ENCODE measurements around the gene KCTD13. TPM values are rescaled to one million over a fixed set of nuclear protein-coding genes. Genes with fewer than 3 reads are reported as not detected.

Gene KCTD13
- total and polyA plus RNA-seq, 10 of the 15 experiments (the other 5 are each of a cell fraction or from before 2014, with no cell fraction given) = 3.3 to 29.2 (median 12.5) TPM

DNA sequence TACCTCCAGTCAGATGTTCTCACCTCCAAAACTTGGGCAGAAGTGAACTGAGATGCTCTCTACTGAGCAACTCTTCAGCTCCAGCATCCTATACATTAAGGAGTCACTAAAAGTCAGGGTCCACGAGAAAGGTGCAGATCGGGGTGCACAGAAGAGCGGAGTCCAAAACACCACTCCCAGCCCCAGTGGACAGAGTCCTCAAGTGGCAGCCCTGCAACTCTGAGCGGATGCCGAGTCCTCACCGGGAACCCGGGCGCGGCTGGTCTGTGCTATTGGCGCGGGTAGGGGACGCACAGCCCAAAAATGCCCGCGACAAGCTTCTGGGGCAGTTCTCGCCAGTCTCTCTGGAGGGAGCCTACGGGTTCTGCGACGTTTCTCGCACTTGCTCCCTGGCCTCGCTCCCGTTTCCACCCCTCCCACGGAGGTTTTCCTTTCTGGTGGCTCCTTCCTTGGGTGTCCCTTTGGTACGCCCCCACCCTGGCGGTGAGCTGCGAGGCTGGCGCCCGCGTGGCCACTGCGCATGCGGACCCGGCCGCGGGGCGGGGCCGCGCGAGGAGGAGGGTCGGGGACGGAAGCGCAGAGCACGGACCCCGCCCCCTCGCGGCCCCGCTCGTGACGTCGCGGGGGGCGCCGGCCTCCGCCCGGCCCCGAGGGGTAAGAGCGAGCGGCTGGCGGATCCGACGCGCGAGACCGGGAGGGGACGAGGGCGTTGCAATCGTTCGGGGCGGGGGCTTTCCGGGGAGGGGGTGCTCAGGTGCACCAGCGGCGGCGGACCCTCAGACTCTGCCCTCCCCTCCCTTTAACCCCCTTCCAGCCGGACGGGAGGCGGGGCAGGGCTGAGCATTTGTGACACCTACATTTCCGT, 35.7 kb upstream of the KCTD13 start, which contains the start of gene TMEM219 (continued):
- TF ChIP-seq KDM1A (IDR thresholded peaks at IDR 0.05; ENCODE audit: borderline replicate concordance) = no peak
- TF ChIP-seq TAF1 (IDR thresholded peaks at IDR 0.05; ENCODE audit: borderline replicate concordance, low read depth, low read length) = peak; percentile 79
- peak; percentile 62 for TF ChIP-seq IRF4 (IDR thresholded peaks at IDR 0.05; ENCODE audit: low read depth, low read length)
- no peak for TF ChIP-seq EZH2 (IDR thresholded peaks at IDR 0.05; ENCODE audit: borderline replicate concordance, control insufficient read depth, low read depth, low read length)
- TF ChIP-seq, protein P1, sequence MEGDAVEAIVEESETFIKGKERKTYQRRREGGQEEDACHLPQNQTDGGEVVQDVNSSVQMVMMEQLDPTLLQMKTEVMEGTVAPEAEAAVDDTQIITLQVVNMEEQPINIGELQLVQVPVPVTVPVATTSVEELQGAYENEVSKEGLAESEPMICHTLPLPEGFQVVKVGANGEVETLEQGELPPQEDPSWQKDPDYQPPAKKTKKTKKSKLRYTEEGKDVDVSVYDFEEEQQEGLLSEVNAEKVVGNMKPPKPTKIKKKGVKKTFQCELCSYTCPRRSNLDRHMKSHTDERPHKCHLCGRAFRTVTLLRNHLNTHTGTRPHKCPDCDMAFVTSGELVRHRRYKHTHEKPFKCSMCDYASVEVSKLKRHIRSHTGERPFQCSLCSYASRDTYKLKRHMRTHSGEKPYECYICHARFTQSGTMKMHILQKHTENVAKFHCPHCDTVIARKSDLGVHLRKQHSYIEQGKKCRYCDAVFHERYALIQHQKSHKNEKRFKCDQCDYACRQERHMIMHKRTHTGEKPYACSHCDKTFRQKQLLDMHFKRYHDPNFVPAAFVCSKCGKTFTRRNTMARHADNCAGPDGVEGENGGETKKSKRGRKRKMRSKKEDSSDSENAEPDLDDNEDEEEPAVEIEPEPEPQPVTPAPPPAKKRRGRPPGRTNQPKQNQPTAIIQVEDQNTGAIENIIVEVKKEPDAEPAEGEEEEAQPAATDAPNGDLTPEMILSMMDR (IDR thresholded peaks at IDR 0.05 in 2 of 3, conservative IDR thresholded peaks at IDR 0.05 in 1 of 3; ENCODE audit: control insufficient read depth in 2 of 3, extremely low read depth in 1 of 3, insufficient read depth in 1 of 3, low read depth in 3 of 3, low read length in 3 of 3) = peak; percentile 17 to 32 (median 22); a peak in 2 of 6 replicates
- no peak for TF ChIP-seq ESRRA (IDR thresholded peaks at IDR 0.05; ENCODE audit: low read length)
- TF ChIP-seq MYB (IDR thresholded peaks at IDR 0.05; ENCODE audit: borderline replicate concordance, low read depth, low read length) = no peak
- TF ChIP-seq, protein P2, sequence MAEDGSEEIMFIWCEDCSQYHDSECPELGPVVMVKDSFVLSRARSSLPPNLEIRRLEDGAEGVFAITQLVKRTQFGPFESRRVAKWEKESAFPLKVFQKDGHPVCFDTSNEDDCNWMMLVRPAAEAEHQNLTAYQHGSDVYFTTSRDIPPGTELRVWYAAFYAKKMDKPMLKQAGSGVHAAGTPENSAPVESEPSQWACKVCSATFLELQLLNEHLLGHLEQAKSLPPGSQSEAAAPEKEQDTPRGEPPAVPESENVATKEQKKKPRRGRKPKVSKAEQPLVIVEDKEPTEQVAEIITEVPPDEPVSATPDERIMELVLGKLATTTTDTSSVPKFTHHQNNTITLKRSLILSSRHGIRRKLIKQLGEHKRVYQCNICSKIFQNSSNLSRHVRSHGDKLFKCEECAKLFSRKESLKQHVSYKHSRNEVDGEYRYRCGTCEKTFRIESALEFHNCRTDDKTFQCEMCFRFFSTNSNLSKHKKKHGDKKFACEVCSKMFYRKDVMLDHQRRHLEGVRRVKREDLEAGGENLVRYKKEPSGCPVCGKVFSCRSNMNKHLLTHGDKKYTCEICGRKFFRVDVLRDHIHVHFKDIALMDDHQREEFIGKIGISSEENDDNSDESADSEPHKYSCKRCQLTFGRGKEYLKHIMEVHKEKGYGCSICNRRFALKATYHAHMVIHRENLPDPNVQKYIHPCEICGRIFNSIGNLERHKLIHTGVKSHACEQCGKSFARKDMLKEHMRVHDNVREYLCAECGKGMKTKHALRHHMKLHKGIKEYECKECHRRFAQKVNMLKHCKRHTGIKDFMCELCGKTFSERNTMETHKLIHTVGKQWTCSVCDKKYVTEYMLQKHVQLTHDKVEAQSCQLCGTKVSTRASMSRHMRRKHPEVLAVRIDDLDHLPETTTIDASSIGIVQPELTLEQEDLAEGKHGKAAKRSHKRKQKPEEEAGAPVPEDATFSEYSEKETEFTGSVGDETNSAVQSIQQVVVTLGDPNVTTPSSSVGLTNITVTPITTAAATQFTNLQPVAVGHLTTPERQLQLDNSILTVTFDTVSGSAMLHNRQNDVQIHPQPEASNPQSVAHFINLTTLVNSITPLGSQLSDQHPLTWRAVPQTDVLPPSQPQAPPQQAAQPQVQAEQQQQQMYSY (CRISPR knock-in tag; IDR thresholded peaks at IDR 0.05) = no peak
- TF ChIP-seq, protein P3, sequence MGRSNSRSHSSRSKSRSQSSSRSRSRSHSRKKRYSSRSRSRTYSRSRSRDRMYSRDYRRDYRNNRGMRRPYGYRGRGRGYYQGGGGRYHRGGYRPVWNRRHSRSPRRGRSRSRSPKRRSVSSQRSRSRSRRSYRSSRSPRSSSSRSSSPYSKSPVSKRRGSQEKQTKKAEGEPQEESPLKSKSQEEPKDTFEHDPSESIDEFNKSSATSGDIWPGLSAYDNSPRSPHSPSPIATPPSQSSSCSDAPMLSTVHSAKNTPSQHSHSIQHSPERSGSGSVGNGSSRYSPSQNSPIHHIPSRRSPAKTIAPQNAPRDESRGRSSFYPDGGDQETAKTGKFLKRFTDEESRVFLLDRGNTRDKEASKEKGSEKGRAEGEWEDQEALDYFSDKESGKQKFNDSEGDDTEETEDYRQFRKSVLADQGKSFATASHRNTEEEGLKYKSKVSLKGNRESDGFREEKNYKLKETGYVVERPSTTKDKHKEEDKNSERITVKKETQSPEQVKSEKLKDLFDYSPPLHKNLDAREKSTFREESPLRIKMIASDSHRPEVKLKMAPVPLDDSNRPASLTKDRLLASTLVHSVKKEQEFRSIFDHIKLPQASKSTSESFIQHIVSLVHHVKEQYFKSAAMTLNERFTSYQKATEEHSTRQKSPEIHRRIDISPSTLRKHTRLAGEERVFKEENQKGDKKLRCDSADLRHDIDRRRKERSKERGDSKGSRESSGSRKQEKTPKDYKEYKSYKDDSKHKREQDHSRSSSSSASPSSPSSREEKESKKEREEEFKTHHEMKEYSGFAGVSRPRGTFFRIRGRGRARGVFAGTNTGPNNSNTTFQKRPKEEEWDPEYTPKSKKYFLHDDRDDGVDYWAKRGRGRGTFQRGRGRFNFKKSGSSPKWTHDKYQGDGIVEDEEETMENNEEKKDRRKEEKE (IDR thresholded peaks at IDR 0.05) = peak; percentile 90
- TF ChIP-seq ZNF207 (IDR thresholded peaks at IDR 0.05; ENCODE audit: borderline replicate concordance) = 0 out of 2 replicates have a peak, but pooled peaks have one; percentile 14
- TF ChIP-seq, protein P4, sequence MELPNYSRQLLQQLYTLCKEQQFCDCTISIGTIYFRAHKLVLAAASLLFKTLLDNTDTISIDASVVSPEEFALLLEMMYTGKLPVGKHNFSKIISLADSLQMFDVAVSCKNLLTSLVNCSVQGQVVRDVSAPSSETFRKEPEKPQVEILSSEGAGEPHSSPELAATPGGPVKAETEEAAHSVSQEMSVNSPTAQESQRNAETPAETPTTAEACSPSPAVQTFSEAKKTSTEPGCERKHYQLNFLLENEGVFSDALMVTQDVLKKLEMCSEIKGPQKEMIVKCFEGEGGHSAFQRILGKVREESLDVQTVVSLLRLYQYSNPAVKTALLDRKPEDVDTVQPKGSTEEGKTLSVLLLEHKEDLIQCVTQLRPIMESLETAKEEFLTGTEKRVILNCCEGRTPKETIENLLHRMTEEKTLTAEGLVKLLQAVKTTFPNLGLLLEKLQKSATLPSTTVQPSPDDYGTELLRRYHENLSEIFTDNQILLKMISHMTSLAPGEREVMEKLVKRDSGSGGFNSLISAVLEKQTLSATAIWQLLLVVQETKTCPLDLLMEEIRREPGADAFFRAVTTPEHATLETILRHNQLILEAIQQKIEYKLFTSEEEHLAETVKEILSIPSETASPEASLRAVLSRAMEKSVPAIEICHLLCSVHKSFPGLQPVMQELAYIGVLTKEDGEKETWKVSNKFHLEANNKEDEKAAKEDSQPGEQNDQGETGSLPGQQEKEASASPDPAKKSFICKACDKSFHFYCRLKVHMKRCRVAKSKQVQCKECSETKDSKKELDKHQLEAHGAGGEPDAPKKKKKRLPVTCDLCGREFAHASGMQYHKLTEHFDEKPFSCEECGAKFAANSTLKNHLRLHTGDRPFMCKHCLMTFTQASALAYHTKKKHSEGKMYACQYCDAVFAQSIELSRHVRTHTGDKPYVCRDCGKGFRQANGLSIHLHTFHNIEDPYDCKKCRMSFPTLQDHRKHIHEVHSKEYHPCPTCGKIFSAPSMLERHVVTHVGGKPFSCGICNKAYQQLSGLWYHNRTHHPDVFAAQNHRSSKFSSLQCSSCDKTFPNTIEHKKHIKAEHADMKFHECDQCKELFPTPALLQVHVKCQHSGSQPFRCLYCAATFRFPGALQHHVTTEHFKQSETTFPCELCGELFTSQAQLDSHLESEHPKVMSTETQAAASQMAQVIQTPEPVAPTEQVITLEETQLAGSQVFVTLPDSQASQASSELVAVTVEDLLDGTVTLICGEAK (IDR thresholded peaks at IDR 0.05; ENCODE audit: borderline replicate concordance) = peak; percentile 28; the same call in 1 of the 2 replicates
- TF ChIP-seq POLR2A (IDR thresholded peaks at IDR 0.05; ENCODE audit: low read depth, low read length) = peak; percentile 80
- TF ChIP-seq, protein P5, sequence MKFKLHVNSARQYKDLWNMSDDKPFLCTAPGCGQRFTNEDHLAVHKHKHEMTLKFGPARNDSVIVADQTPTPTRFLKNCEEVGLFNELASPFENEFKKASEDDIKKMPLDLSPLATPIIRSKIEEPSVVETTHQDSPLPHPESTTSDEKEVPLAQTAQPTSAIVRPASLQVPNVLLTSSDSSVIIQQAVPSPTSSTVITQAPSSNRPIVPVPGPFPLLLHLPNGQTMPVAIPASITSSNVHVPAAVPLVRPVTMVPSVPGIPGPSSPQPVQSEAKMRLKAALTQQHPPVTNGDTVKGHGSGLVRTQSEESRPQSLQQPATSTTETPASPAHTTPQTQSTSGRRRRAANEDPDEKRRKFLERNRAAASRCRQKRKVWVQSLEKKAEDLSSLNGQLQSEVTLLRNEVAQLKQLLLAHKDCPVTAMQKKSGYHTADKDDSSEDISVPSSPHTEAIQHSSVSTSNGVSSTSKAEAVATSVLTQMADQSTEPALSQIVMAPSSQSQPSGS (IDR thresholded peaks at IDR 0.05; ENCODE audit: low read length) = no peak

Measured in GM12878 (cell line).